Mammary epithelial cell (primary cell): Measurements from ENCODE around the gene RPL36AL.

Experiments used
- CTCF ChIP-seq, 2 donors: IDR thresholded peaks in 1 of 2; conservative IDR thresholded peaks in 1 of 2; 2 replicates each; pipeline ENCODE4 v1.5.1; 2011 to 2012; ENCODE audit warnings: inconsistent platforms in 2 of 2, low read length in 2 of 2, mild to moderate bottlenecking in 2 of 2, control low read depth in 1 of 2, low read depth in 1 of 2; ENCODE audit not compliant: insufficient read depth in 1 of 2; ENCODE audit errors: extremely low read depth in 1 of 2
- EZH2 ChIP-seq: IDR thresholded peaks from 2 replicates; pipeline ENCODE4 v1.6.1; 2012; ENCODE audit warnings: low read length, inconsistent platforms, borderline replicate concordance

- TF ChIP-seq CTCF (conservative IDR thresholded peaks at IDR 0.05 in 1 of 2, IDR thresholded peaks at IDR 0.05 in 1 of 2; ENCODE audit: extremely low read depth in 1 of 2, insufficient read depth in 1 of 2, low read depth in 1 of 2, low read length in 2 of 2) = no peak
- TF ChIP-seq EZH2 = no peak
Measured at GRCh38 chr14:49612251-49612650, 8.2 kb downstream of the RPL36AL start.
